Thoracic aorta (tissue), 2 donors: ENCODE measurements around the gene HOXC4. TPM values are rescaled to one million over a fixed set of nuclear protein-coding genes. Genes with fewer than 3 reads are reported as not detected.

Source experiments
- ATAC-seq: fragments of 150-250 bp; one replicate; pipeline ENCODE4 v1.8.0; 2017; ENCODE audit warnings: low read depth; ENCODE audit not compliant: insufficient number of reproducible peaks, low FRiP score
- DNase-seq: peaks from one replicate; pipeline ENCODE4 v3.0.0-alpha.2; 2020; ENCODE audit warnings: low spot score
- H3K27ac ChIP-seq, 2 donors: fragments of 200-600 bp; sonication (generic); 1 replicate in 1 of 2; 2 replicates in 1 of 2; pipeline ENCODE4 v1.5.1; 2016; ENCODE audit warnings: mild to moderate bottlenecking in 2 of 2, moderate library complexity in 2 of 2
- H3K27me3 ChIP-seq: fragments of 200-600 bp; sonication (generic); replicated peaks from 2 replicates; pipeline ENCODE4 v1.6.0; 2016; ENCODE audit warnings: mild to moderate bottlenecking; ENCODE audit not compliant: insufficient read depth
- H3K36me3 ChIP-seq: fragments of 200-600 bp; sonication (generic); one replicate; pipeline ENCODE4 v1.5.1; 2016
- H3K4me1 ChIP-seq, 2 donors: fragments of 200-600 bp; sonication (generic); 1 replicate in 1 of 2; 2 replicates in 1 of 2; pipeline versions ENCODE4 v1.5.1 to v1.6.0; 2016; ENCODE audit warnings: low read depth in 2 of 2, mild to moderate bottlenecking in 1 of 2; ENCODE audit not compliant: control insufficient read depth in 1 of 2
- H3K4me3 ChIP-seq: fragments of 200-600 bp; sonication (generic); 2 replicates; pipeline ENCODE4 v1.5.1; 2016; ENCODE audit warnings: mild to moderate bottlenecking
- H3K9me3 ChIP-seq: fragments of 200-600 bp; sonication (generic); 2 replicates; pipeline ENCODE4 v1.5.1; 2016
- CTCF ChIP-seq: fragments of 200-600 bp; sonication (generic); IDR thresholded peaks from one replicate; pipeline ENCODE4 v1.5.1; 2019; ENCODE audit warnings: antibody characterized with exemption
- total RNA-seq, 2 donors: library from RNA; depleted of rRNA; stranded (reverse); fragments of >200 nt; gene quantifications; one replicate each; pipeline versions ENCODE4 v1.1.0 to v1.2.3, GENCODE V29; 2016

Gene HOXC4
- total RNA-seq, 2 donors from 2014 or later, result 1.2 TPM; not detected in 1

DNA sequence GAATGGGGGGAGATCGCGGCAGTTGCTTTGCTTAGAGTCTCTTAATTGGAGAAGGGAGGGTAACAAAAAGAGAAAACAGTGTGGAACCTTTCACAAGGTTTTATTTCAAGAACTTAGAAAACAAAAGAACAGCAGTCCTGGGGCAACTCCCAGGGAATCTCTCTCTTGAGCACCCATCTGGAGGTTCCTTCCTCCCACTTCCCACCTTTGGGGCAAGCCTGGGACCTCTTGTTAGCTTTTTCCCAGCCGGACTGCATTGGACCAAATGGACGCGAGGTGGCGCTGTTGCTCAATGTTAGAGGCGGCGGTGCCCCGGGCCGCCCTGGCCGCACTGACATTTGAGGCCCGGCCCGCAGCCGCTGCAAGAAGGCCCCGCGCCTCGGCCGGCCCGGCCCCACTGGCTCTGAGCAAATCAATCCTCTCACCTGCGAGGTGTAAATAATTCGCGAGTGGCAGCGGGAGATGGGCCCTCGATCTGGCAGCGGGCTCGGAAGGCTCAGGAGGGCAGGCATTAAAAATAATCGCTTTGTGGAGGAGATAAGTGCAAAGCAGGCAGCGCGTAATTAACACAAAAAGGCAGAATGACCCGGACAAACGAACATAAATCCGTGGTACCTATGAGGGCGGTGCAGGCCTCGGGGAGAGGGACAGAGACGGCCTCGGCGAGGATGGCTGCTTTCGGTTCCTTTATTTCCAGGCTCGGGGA is 47.6 kb upstream of the HOXC4 start:
- Histone ChIP-seq H3K4me1 (peaks cover 3 to 14% of the 10 kb centered on the region in 2 donors), H3K9me3 (no peaks in the 10 kb centered on the region), H3K4me3 (peak overlapping the region; percentile 55), H3K36me3 (no peaks in the 10 kb centered on the region), H3K27ac (no peak overlapping the region), H3K27me3 (peaks cover 8% of the 10 kb centered on the region)
- ATAC-seq (no peak), DNase-seq (peak; percentile 59)
- peak; percentile 94 for TF ChIP-seq CTCF

DNA sequence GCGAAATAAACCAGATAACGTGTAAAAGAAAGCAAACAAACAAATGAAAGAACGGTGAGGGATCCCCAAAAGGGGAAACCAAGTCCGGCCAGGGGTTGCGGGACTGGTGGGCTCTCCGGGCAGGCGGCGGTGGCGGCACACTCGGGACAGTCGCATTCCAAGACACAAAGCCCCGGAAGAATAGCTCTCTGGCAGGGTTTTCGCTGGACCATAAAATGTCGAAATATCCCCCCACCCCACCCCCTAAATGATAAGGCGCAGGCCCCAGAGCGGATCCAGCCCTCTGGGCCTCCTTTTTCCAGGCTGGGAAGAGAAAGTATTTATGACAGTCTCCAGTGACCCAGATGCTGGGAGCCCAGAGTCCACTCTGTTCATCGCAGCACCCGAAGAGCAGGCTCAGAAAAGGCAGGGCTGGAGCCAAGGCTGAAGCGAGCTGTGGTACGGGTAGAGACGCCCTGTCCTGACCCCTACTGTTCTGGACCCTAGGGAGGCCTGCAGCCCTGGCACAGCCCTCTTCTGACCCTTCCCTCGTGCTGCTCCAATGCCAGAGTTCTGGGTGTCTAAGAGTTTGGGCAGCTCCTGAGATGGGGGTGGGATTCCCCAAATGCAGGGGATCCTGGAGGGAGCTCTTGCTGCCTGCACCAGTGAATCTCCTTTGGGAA is 46.9 kb upstream of the HOXC4 start:
- TF ChIP-seq CTCF, result no peak
- peaks cover 3 to 14% of the 10 kb centered on the region in 2 donors for H3K4me1 ChIP-seq

GRCh38 chr12:54007538-54008259 is 45.9 kb upstream of the HOXC4 start:
- no peaks in the 10 kb centered on the region for H3K36me3 ChIP-seq
- TF ChIP-seq CTCF, result no peak
- no peaks in the 10 kb centered on the region for H3K27me3 ChIP-seq
- H3K4me1 ChIP-seq, result peaks cover 3 to 14% of the 10 kb centered on the region in 2 donors
- DNase-seq, result no peak
- ATAC-seq, result no peak
- H3K27ac ChIP-seq, result no peak overlapping the region
- no peak overlapping the region for H3K4me3 ChIP-seq
- H3K9me3 ChIP-seq, result no peaks in the 10 kb centered on the region

More for the DNA sequence above, 46.9 kb upstream of the HOXC4 start:
- DNase-seq, result no peak
- Histone ChIP-seq H3K27ac (no peak overlapping the region), H3K27me3 (peaks cover 2% of the 10 kb centered on the region), H3K36me3 (no peaks in the 10 kb centered on the region), H3K9me3 (no peaks in the 10 kb centered on the region), H3K4me3 (peak overlapping the region; percentile 55)
- ATAC-seq, result no peak

- Histone ChIP-seq H3K27ac (no peak overlapping the region), H3K4me3 (no peak overlapping the region), H3K9me3 (no peaks in the 10 kb centered on the region), H3K4me1 (peaks cover 3 to 14% of the 10 kb centered on the region in 2 donors), H3K36me3 (no peaks in the 10 kb centered on the region), H3K27me3 (no peaks in the 10 kb centered on the region)
- no peak for TF ChIP-seq CTCF
- DNase-seq (no peak), ATAC-seq (no peak)
These were observed 45.4 kb upstream of the HOXC4 start for GRCh38 chr12:54008260-54008552.
